Measurements from ENCODE around the gene PPP1R27. TPM values are rescaled to one million over a fixed set of nuclear protein-coding genes. Genes with fewer than 3 reads are reported as not detected.
A peak's percentile ranks its signal among the peaks of the same experiment; 100 is the strongest.

Gene PPP1R27
- polyA plus RNA-seq, 3 donors = 0.22 to 1.5 (median 0.33) TPM

- H3K9me3 ChIP-seq (replicated peaks in 1 of 2; ENCODE audit: control insufficient read depth in 1 of 2, insufficient read depth in 1 of 2, low read length in 2 of 2) = no peaks in the 10 kb centered on the region
- peaks cover 22 to 42% of the 10 kb centered on the region in 2 donors for H3K36me3 ChIP-seq (replicated peaks in 1 of 2; ENCODE audit: control insufficient read depth in 1 of 2, insufficient read depth in 2 of 2, low read length in 2 of 2)
- no peak within 1 kb of the TSS for H2AFZ ChIP-seq (ENCODE audit: insufficient read depth, low read depth, low read length, poor library complexity, severe bottlenecking)
- H3K4me2 ChIP-seq (replicated peaks; ENCODE audit: extremely low read depth, low read length, poor library complexity, severe bottlenecking) = peak within 1 kb of the TSS; percentile 98
- Mint-ChIP-seq H3K27ac (peak within 1 kb of the TSS; percentile 95 to 98 (median 97)), H3K4me3 (peak within 1 kb of the TSS; percentile 94), H3K36me3 (peaks cover 31 to 50% of the 10 kb centered on the region in 2 donors), H3K27me3 (ENCODE audit: low read depth in 3 of 3) (peaks cover 0 to 3% (median 2%) of the 10 kb centered on the region in 3 donors), H3K9me3 (no peaks in the 10 kb centered on the region), H3K4me1 (peaks cover 43% of the 10 kb centered on the region)
- DNase-seq = peak in 1 of 3 donors; percentile 34
- H3K27me3 ChIP-seq (ENCODE audit: control insufficient read depth in 2 of 2, insufficient read depth in 2 of 2, low read length in 2 of 2) = no peaks in the 10 kb centered on the region
- WGBS (ENCODE audit: insufficient coverage) = under 1% methylated on average over 87 of the region's 95 CpGs
- TF ChIP-seq, protein P1, sequence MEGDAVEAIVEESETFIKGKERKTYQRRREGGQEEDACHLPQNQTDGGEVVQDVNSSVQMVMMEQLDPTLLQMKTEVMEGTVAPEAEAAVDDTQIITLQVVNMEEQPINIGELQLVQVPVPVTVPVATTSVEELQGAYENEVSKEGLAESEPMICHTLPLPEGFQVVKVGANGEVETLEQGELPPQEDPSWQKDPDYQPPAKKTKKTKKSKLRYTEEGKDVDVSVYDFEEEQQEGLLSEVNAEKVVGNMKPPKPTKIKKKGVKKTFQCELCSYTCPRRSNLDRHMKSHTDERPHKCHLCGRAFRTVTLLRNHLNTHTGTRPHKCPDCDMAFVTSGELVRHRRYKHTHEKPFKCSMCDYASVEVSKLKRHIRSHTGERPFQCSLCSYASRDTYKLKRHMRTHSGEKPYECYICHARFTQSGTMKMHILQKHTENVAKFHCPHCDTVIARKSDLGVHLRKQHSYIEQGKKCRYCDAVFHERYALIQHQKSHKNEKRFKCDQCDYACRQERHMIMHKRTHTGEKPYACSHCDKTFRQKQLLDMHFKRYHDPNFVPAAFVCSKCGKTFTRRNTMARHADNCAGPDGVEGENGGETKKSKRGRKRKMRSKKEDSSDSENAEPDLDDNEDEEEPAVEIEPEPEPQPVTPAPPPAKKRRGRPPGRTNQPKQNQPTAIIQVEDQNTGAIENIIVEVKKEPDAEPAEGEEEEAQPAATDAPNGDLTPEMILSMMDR (IDR thresholded peaks at IDR 0.05) = no peak
- H3K4me1 ChIP-seq (ENCODE audit: control insufficient read depth in 1 of 2, insufficient read depth in 2 of 2, low read length in 2 of 2) = peaks cover 37 to 44% of the 10 kb centered on the region in 2 donors
- H3K79me2 ChIP-seq (ENCODE audit: insufficient read depth, low read length) = peaks cover 89% of the 10 kb centered on the region
- H3K4me3 ChIP-seq (replicated peaks in 1 of 3; ENCODE audit: low read depth in 2 of 3, low read length in 3 of 3) = peak within 1 kb of the TSS; percentile 72 to 99 (median 92)
- H4K20me1 ChIP-seq (ENCODE audit: insufficient read depth, low read length) = peaks cover 56% of the 10 kb centered on the region
- intact Hi-C loops (cut with micrococcal nuclease) = loop anchor here (2.0 to 10.0 kb wide), 4 partner anchors 21 to 55 kb away; partner anchors contain the start of genes MCRIP1 (in 1 of the 2), PCYT2 (in 1 of the 2) and SIRT7 (in 1 of the 2)
- H3K27ac ChIP-seq (ENCODE audit: low read depth in 1 of 2, low read length in 2 of 2) = peak within 1 kb of the TSS; percentile 96 to 99
- peak within 1 kb of the TSS; percentile 99 for H3K9ac ChIP-seq (ENCODE audit: insufficient read depth, low read length, poor library complexity, severe bottlenecking)
Measured at GRCh38 chr17:81859906-81860755, 25.3 kb upstream of the PPP1R27 start, which contains the start of gene P4HB. Gene P4HB (minus strand): TSS chr17:81860535. CDS start chr17:81860471, 64 bp downstream.
